NT2/D1 (cell line): ENCODE results near the gene GRP.
"Not testable (repeated sequence)": the region's sequence is repeated elsewhere in the genome, so short reads cannot be mapped to it uniquely, and the experiment has no call there.

Experiments used
- DNase-seq: peaks from one replicate; pipeline ENCODE4 v3.0.0-alpha.2; 2011; ENCODE audit warnings: low read depth, low spot score
- H3K27me3 ChIP-seq: 2 replicates; pipeline ENCODE4 v1.6.0; 2011; ENCODE audit warnings: mild to moderate bottlenecking; ENCODE audit not compliant: insufficient read length, insufficient read depth
- H3K36me3 ChIP-seq: 2 replicates; pipeline ENCODE4 v1.6.1; 2011; ENCODE audit warnings: mild to moderate bottlenecking, low read length, mixed read lengths; ENCODE audit not compliant: insufficient read depth, insufficient read length
- H3K4me1 ChIP-seq: 2 replicates; pipeline ENCODE4 v1.5.1; 2011; ENCODE audit not compliant: insufficient read depth, insufficient read length
- H3K4me3 ChIP-seq: 2 replicates; pipeline ENCODE4 v1.5.1; 2011; ENCODE audit warnings: low read depth; ENCODE audit not compliant: insufficient read length
- H3K9ac ChIP-seq: 2 replicates; pipeline ENCODE4 v1.6.0; 2011; ENCODE audit warnings: low read depth; ENCODE audit not compliant: insufficient read length
- H3K9me3 ChIP-seq: 2 replicates; pipeline ENCODE4 v1.5.1; 2011; ENCODE audit warnings: mild to moderate bottlenecking, low read length; ENCODE audit not compliant: insufficient read depth
- SUZ12 ChIP-seq: IDR thresholded peaks from 2 replicates; pipeline ENCODE4 v1.6.1; 2011; ENCODE audit not compliant: insufficient read length, insufficient read depth; ENCODE audit errors: extremely low read depth
- YY1 ChIP-seq: IDR thresholded peaks from 2 replicates; pipeline ENCODE4 v1.6.1; 2011; ENCODE audit not compliant: insufficient read length, insufficient read depth
- ZNF274 ChIP-seq: IDR thresholded peaks from 2 replicates; pipeline ENCODE4 v1.6.1; 2011; ENCODE audit warnings: mild to moderate bottlenecking, low read depth, low read length

The GRP gene

DNA sequence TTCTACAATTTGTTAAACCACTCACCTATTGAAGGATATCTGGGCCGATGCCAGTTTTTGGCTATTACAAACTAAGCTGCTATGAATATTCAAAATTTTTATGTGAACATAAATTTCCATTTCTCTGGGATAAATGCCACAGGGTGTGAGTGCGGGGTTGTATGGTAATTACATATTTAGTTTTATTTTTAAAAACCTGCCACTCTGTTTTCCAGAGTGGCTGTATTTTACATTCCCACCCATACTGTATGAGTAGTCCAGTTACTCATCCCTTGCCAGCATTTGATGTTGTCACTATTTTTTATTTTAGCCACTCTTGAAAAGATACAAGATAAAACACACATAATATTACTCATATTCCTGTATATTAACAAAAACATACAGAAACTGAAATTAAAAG, 22.9 kb downstream of the GRP start:
- Histone ChIP-seq H3K36me3 (no peaks in the 10 kb centered on the region), H3K27me3 (no peaks in the 10 kb centered on the region), H3K4me1 (no peaks in the 10 kb centered on the region), H3K9ac (no peak overlapping the region), H3K9me3 (no peaks in the 10 kb centered on the region), H3K4me3 (no peak overlapping the region)
- TF ChIP-seq ZNF274 = no peak
- no peak for TF ChIP-seq SUZ12
- no peak for TF ChIP-seq YY1
- DNase-seq = no peak

GRCh38 chr18:59246796-59247195, 26.8 kb downstream of the GRP start:
- no peak for TF ChIP-seq SUZ12
- TF ChIP-seq YY1 = no peak
- TF ChIP-seq ZNF274 = no peak
- H3K4me1 ChIP-seq = no peaks in the 10 kb centered on the region

GRCh38 chr18:59249199-59249774, 29.3 kb downstream of the GRP start:
- no peaks in the 10 kb centered on the region for H3K27me3 ChIP-seq
- TF ChIP-seq SUZ12 = no peak
- TF ChIP-seq ZNF274 = no peak
- TF ChIP-seq YY1 = no peak
- peak; percentile 30 for DNase-seq
- no peaks in the 10 kb centered on the region for H3K4me1 ChIP-seq
- H3K9ac ChIP-seq = no peak overlapping the region
- H3K36me3 ChIP-seq = no peaks in the 10 kb centered on the region
- H3K4me3 ChIP-seq = no peak overlapping the region
- H3K9me3 ChIP-seq = no peaks in the 10 kb centered on the region

More at GRCh38 chr18:59246796-59247195, 26.8 kb downstream of the GRP start:
- H3K4me3 ChIP-seq = no peak overlapping the region
- H3K9me3 ChIP-seq = no peaks in the 10 kb centered on the region
- no peak overlapping the region for H3K9ac ChIP-seq
- H3K27me3 ChIP-seq = no peaks in the 10 kb centered on the region
- H3K36me3 ChIP-seq = no peaks in the 10 kb centered on the region
- no peak for DNase-seq

DNA sequence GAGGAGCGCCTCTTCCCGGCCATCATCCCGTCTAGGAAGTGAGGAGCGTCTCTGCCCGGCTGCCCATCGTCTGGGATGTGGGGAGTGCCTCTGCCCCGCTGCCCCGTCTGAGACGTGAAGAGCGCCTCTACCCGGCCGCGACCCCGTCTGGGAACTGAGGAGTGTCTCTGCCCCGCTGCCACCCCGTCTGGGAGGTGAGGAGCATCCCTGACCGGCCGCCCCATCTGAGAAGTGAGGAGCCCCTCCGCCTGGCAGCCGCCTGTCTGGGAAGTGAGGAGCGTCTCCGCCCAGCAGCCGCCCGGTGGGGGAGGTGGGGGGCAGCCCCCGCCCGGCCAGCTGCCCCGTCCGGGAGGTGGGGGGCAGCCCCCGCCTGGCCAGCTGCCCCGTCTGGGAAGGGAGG, 35.5 kb downstream of the GRP start:
- DNase-seq, H3K36me3 ChIP-seq, H3K27me3 ChIP-seq, H3K9me3 ChIP-seq, H3K4me3 ChIP-seq, H3K9ac ChIP-seq, H3K4me1 ChIP-seq: not testable (repeated sequence)

- H3K9me3 ChIP-seq, H3K9ac ChIP-seq, H3K4me3 ChIP-seq, DNase-seq, H3K27me3 ChIP-seq, H3K36me3 ChIP-seq, H3K4me1 ChIP-seq: not testable (repeated sequence)
These were observed 41.9 kb downstream of the GRP start for GRCh38 chr18:59261842-59262241.

DNA sequence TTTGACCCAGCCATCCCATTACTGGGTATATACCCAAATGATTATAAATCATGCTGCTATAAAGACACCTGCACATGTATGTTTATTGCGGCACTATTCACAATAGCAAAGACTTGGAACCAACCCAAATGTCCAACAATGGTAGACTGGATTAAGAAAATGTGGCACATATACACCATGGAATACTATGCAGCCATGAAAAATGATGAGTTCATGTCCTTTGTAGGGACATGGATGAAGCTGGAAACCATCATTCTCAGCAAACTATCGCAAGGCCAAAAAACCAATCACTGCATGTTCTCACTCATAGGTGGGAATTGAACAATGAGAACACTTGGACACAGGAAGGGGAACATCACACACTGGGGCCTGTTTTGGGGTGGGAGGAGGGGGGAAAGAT, 42.3 kb downstream of the GRP start:
- H3K4me3 ChIP-seq, DNase-seq, H3K36me3 ChIP-seq, H3K27me3 ChIP-seq, H3K9ac ChIP-seq, H3K4me1 ChIP-seq, H3K9me3 ChIP-seq: not testable (repeated sequence)

DNA sequence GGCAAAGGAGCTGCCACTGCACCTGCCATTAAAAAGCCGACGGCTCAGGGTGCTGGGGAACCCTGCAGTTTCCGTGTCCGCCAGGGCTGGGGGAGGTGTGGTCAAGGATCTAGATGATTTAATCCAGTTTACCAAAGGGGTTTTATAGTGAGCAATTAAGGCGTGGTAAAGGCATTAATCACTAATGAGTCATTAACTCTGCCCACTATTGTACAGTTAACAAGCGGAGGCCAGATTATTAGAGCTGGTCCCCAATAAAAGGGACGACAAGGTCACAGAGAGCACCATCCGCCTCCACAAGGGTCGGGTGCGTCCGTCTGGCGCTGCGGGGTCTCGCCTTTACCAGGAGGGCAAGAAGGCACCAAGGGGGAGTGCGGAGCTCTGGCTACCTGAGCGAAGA, 43.7 kb downstream of the GRP start:
- no peak overlapping the region for H3K4me3 ChIP-seq
- no peak overlapping the region for H3K9ac ChIP-seq
- DNase-seq = no peak
- no peaks in the 10 kb centered on the region for H3K36me3 ChIP-seq
- H3K9me3 ChIP-seq = peaks cover 23% of the 10 kb centered on the region; the same call in 1 of the 2 replicates
- H3K27me3 ChIP-seq = no peaks in the 10 kb centered on the region
- no peak for TF ChIP-seq SUZ12
- no peak for TF ChIP-seq YY1
- TF ChIP-seq ZNF274 = no peak
- H3K4me1 ChIP-seq = no peaks in the 10 kb centered on the region

GRCh38 chr18:59264121-59264571, 44.2 kb downstream of the GRP start:
- no peak for DNase-seq
- no peak for TF ChIP-seq SUZ12
- no peak for TF ChIP-seq YY1
- peaks cover 24% of the 10 kb centered on the region; the same call in 1 of the 2 replicates for H3K9me3 ChIP-seq
- H3K4me1 ChIP-seq = no peaks in the 10 kb centered on the region
- H3K36me3 ChIP-seq = no peaks in the 10 kb centered on the region
- no peak overlapping the region for H3K9ac ChIP-seq
- H3K4me3 ChIP-seq = no peak overlapping the region
- no peaks in the 10 kb centered on the region for H3K27me3 ChIP-seq
